GM18520 (cell line): Measurements from ENCODE around the gene DRG1.
"Not testable (repeated sequence)": the region's sequence is repeated elsewhere in the genome, so short reads cannot be mapped to it uniquely, and the experiment has no call there.

Experiments
- ATAC-seq: cut with Tn5 transposase; IDR thresholded peaks from one replicate; pipeline ENCODE4 v1.9.1; 2021; ENCODE audit not compliant: unreplicated experiment

Gene DRG1

GRCh38 chr22:31441652-31442051, 42.2 kb downstream of the DRG1 start:
- no peak for ATAC-seq

DNA sequence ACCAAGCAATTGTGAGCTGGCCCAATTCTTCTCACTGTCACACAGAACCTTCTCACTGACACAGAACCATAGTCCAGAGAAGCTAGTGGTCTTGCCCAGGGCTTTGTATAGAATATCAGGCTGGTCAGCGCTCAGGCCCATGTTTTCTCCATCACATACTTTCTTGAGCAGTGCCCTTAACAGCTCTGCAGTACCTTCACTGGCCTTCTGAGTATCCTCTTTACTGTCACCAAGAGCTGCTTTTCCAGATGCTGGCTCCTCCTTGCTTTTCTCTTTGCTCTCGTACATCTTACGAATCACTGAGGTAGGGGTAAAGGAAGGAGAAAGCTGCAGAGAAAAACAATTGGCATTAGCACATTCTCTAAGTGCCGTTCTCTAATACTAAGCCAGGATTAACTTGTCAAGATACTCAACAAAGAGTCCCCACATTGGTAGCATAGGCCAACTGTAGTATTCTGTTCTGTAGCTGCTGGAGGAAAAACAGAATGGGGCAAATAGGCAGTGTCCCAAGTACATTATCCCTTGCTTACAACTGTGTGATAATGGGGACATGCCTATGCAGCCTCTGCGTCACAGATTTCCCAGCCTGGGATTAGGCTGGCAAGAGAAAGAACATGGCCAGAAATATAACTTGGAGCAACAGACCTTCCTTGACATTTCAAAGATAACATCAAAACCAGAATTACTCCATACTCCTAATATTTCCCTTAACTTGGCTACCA, 43.5 kb downstream of the DRG1 start:
- ATAC-seq: no peak

- ATAC-seq: no peak
Measured at GRCh38 chr22:31443516-31443915, 44.1 kb downstream of the DRG1 start.

DNA sequence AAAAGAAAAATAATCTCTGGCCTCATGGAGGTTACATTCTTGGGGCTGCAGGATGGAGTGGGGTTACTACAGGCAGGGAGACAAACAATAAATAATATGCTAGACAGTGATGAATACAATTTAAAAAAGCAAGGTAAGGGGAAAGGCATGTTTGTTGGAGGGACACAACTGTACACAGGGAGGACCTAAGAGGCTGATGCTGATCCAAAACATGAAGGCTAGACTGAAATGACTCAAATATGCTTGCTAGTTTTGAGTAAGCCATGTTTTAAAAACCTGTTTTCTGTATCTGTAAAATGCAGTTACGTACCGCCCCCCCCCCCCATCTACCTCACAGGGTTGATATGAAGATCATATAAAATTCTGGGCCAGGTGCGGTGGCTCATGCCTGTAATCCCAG, 46.2 kb downstream of the DRG1 start:
- no peak for ATAC-seq

GRCh38 chr22:31446208-31446607, 46.8 kb downstream of the DRG1 start:
- no peak for ATAC-seq

DNA sequence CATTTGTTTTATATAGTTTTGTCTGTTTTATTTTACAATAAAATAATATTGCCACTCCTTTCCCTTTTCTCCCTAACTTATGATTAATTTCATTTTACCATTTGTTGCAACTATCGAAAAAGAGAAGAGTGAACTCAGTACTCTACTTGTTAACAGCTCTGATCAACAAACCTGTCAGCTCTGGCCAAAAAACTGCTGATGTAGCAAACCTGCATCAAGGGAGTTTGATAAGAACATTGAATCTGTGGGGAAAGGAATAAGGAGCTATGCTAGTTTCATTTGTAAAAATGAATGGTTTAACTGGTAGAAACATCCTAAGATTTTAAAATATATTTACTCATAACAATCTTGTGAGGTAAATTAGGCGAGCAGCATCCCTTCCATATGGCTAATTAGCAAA, 47.4 kb downstream of the DRG1 start:
- ATAC-seq: no peak

DNA sequence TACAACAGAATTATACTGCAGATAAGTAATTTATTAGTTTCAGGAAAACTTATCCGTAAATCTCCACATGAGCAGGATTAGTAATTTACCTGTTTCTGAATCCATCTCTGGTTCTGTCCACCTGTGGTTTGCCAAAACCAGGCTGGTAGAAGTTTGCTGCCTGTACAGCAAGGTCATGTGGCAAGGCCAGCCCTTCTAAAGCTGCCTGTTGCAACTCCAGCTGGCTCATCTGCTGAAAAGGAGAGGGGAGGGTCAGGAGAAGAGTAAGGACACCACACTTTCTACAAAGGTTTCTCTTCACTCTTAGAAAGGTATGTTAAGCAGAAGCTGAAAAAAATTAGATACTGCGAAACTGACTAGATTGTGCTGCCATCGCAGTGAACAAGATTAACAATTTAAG, 47.9 kb downstream of the DRG1 start:
- ATAC-seq: no peak

- ATAC-seq: no peak
Measured at GRCh38 chr22:31448382-31448781, 49.0 kb downstream of the DRG1 start.

- no peak for ATAC-seq
Measured at GRCh38 chr22:31449506-31449905, 50.1 kb downstream of the DRG1 start.

GRCh38 chr22:31451709-31452571, 52.5 kb downstream of the DRG1 start:
- no peak for ATAC-seq

DNA sequence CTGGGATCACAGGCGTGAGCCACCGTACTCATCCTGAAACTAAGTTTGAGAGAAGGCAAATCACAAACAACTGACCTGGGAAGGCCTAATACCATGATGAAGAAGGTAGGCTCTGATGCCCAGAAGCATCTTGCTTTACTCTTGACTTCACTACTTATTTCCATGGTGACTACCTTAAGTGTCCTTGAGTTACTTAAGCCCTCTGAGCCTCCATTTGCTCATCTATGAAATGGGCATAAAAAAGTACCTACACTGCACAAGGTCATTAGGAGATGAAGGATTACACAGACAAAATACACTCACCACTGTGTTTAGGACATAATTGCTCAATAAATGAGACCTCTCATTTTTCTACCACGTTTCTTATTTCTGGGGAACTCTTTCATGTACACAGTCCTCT, 62.3 kb downstream of the DRG1 start:
- ATAC-seq: no peak

DNA sequence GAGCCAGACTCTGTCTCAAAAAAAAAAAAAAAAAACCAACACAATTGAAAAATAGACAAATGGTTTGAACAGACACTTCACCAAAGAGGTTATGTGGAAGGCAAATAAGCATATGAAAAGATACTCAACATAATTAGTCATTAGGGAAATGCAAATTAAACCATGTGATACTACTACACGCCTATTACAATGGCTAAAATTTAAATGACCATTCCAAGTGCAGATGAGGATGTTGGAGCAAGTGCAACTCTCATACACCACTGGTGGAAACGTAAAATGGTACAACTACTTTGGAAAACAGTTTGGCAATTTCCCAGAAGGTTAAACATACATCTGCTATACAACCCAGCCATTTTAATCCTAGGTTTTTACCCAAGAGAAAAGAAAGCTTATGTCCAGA, 65.9 kb downstream of the DRG1 start:
- ATAC-seq: no peak

DNA sequence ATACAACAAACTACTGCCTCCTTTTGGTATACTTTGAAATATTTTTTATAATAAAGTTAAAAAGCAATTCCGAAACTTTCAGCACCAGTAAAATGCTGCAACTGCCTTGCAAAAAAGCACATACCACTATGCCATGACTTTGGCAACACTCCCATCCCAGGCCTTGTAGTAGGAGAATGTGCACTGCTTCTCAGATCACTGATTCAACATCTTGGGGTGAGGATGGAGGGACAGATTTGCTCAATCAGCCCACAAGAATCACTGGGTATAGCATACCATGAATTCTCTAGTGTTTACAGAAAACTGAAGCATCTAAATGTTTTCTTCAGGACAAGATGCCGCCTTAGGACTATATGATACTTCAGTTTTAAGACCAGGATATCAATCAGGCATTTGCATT, 75.3 kb downstream of the DRG1 start:
- no peak for ATAC-seq

GRCh38 chr22:31475800-31476199, 76.4 kb downstream of the DRG1 start:
- ATAC-seq: no peak

GRCh38 chr22:31477329-31477728, 77.9 kb downstream of the DRG1 start:
- peak; percentile 75 for ATAC-seq

GRCh38 chr22:31481129-31481528, 81.7 kb downstream of the DRG1 start:
- no peak for ATAC-seq

DNA sequence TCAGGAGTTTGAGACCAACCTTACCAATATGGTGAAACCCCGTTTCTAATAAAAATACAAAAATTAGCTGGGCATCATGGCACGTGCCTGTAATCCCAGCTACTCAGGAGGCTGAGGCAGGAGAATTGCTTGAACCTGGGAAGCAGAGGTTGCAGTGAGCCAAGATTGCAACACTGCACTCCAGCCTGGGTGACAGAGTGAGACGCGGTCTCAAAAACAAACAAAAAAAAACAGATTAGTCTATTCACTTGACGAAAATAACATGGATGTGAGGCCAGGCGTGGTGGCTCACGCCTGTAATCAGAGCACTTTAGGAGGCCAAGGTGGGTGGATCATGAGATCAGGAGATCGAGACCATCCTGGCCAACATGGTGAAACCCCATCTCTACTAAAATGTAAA, 83.1 kb downstream of the DRG1 start:
- ATAC-seq: not testable (repeated sequence)
